Measurements from ENCODE around the gene GPATCH1. TPM values are rescaled to one million over a fixed set of nuclear protein-coding genes. Genes with fewer than 3 reads are reported as not detected.

GPATCH1 gene
- total and polyA plus RNA-seq, 2 of the 13 experiments (the other 11 are each of a cell fraction or from before 2014, with no cell fraction given) = 6.8 to 6.9 TPM

- no peak overlapping the region for H2AFZ ChIP-seq (ENCODE audit: low read length)
- no peaks in the 10 kb centered on the region for H3K27me3 ChIP-seq (ENCODE audit: control insufficient read depth in 1 of 2, insufficient read depth in 2 of 2, low read length in 2 of 2)
- no peak overlapping the region for H3K4me2 ChIP-seq (ENCODE audit: low read depth, low read length)
- H3K79me2 ChIP-seq (ENCODE audit: insufficient read depth, low read length) = no peaks in the 10 kb centered on the region
- BruUV-seq (replicated peaks) = no TSS peak
- no peaks in the 10 kb centered on the region for H3K9me3 ChIP-seq (ENCODE audit: low read length)
- intact Hi-C loops (cut with micrococcal nuclease; ENCODE audit: unreplicated experiment) = loop anchor here (1.0 kb wide), 1 partner anchor 34 kb away; the partner anchor contains the start of gene RHPN2
- no peaks in the 10 kb centered on the region for H4K20me1 ChIP-seq (ENCODE audit: insufficient read depth, low read length)
- H3K36me3 ChIP-seq (replicated peaks in 1 of 2; ENCODE audit: control insufficient read depth in 1 of 2, insufficient read depth in 2 of 2, low read length in 2 of 2) = peaks cover 12 to 44% of the 10 kb centered on the region in 2 experiments; a peak in 4 of 5 replicates
- ChIA-PET POLR2A (interaction anchor here (0.9 to 1.5 kb wide), 4 partner anchors 17 to 61 kb away, joined by 3 to 5 read pairs (median 4); partner anchors contain the start of gene GPATCH1), CTCF (ENCODE audit: low intra/inter-chr PET ratio, low total read pairs) (no interaction called here)
- DNase-seq (ENCODE audit: low spot score) (peak; percentile 76), ATAC-seq (peak; percentile 36), FAIRE-seq (peak; percentile 61)
- no peak overlapping the region for H3K9ac ChIP-seq (ENCODE audit: insufficient read depth, low read depth, low read length)
- H3K4me1 ChIP-seq (ENCODE audit: insufficient read depth, low read length) = peaks cover 42% of the 10 kb centered on the region
- no peak overlapping the region for H3K27ac ChIP-seq (ENCODE audit: extremely low read length, insufficient read depth, low read length)
- no peak overlapping the region for H3K4me3 ChIP-seq (replicated peaks in 1 of 3; ENCODE audit: insufficient read depth in 1 of 3, low read depth in 2 of 3, low read length in 3 of 3)
- 65% methylated on average over 4 of the region's 4 CpGs for WGBS (ENCODE audit: low lambda C conversion rate)
- in situ Hi-C loops (cut with HindIII; ENCODE audit: extremely low pct_ligation_motif_present, low pct_unique_long_range_greater_than_20kb) = no loop called here
- 0 out of 2 replicates have a peak, but pooled peaks have one; percentile 28 for TF ChIP-seq SPEN (CRISPR knock-in tag; IDR thresholded peaks at IDR 0.05; ENCODE audit: low read depth)
- TF ChIP-seq, protein P1, sequence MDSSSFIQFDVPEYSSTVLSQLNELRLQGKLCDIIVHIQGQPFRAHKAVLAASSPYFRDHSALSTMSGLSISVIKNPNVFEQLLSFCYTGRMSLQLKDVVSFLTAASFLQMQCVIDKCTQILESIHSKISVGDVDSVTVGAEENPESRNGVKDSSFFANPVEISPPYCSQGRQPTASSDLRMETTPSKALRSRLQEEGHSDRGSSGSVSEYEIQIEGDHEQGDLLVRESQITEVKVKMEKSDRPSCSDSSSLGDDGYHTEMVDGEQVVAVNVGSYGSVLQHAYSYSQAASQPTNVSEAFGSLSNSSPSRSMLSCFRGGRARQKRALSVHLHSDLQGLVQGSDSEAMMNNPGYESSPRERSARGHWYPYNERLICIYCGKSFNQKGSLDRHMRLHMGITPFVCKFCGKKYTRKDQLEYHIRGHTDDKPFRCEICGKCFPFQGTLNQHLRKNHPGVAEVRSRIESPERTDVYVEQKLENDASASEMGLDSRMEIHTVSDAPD (CRISPR knock-in tag; IDR thresholded peaks at IDR 0.05) = 0 out of 2 replicates have a peak, but pooled peaks have one; percentile 62
- TF ChIP-seq MLX (CRISPR knock-in tag; IDR thresholded peaks at IDR 0.05) = 0 out of 2 replicates have a peak, but pooled peaks have one; percentile 36
- no peak for TF ChIP-seq TEAD2 (CRISPR knock-in tag; IDR thresholded peaks at IDR 0.05)
- peak; percentile 37; the same call in 1 of the 2 replicates for TF ChIP-seq HOXD1 (CRISPR knock-in tag; IDR thresholded peaks at IDR 0.05)
- no peak for TF ChIP-seq ZNF263 (CRISPR knock-in tag; IDR thresholded peaks at IDR 0.05)
- TF ChIP-seq NFKB2 (CRISPR knock-in tag; IDR thresholded peaks at IDR 0.05; ENCODE audit: borderline replicate concordance) = no peak
- peak; percentile 57 for TF ChIP-seq FOSL2 (CRISPR knock-in tag; IDR thresholded peaks at IDR 0.05)
- peak; percentile 88 for TF ChIP-seq SKI (IDR thresholded peaks at IDR 0.05; ENCODE audit: partially characterized antibody)
- peak; percentile 88 for TF ChIP-seq SKIL (CRISPR knock-in tag; IDR thresholded peaks at IDR 0.05; ENCODE audit: borderline replicate concordance)
- TF ChIP-seq CREM (IDR thresholded peaks at IDR 0.05) = peak; percentile 46; the same call in 1 of the 2 replicates
- TF ChIP-seq CREM (CRISPR knock-in tag; IDR thresholded peaks at IDR 0.05) = no peak
- TF ChIP-seq, protein P2, sequence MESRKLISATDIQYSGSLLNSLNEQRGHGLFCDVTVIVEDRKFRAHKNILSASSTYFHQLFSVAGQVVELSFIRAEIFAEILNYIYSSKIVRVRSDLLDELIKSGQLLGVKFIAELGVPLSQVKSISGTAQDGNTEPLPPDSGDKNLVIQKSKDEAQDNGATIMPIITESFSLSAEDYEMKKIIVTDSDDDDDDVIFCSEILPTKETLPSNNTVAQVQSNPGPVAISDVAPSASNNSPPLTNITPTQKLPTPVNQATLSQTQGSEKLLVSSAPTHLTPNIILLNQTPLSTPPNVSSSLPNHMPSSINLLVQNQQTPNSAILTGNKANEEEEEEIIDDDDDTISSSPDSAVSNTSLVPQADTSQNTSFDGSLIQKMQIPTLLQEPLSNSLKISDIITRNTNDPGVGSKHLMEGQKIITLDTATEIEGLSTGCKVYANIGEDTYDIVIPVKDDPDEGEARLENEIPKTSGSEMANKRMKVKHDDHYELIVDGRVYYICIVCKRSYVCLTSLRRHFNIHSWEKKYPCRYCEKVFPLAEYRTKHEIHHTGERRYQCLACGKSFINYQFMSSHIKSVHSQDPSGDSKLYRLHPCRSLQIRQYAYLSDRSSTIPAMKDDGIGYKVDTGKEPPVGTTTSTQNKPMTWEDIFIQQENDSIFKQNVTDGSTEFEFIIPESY (CRISPR knock-in tag; IDR thresholded peaks at IDR 0.05) = peak; percentile 22; the same call in 1 of the 2 replicates
- TF ChIP-seq HNF1B (CRISPR knock-in tag; IDR thresholded peaks at IDR 0.05) = peak; percentile 69; the same call in 1 of the 2 replicates
These were observed 17.1 kb downstream of the GPATCH1 start for GRCh38 chr19:33098055-33098534.
